ENCODE results near the gene NDUFB10.

- TF ChIP-seq, protein P1, sequence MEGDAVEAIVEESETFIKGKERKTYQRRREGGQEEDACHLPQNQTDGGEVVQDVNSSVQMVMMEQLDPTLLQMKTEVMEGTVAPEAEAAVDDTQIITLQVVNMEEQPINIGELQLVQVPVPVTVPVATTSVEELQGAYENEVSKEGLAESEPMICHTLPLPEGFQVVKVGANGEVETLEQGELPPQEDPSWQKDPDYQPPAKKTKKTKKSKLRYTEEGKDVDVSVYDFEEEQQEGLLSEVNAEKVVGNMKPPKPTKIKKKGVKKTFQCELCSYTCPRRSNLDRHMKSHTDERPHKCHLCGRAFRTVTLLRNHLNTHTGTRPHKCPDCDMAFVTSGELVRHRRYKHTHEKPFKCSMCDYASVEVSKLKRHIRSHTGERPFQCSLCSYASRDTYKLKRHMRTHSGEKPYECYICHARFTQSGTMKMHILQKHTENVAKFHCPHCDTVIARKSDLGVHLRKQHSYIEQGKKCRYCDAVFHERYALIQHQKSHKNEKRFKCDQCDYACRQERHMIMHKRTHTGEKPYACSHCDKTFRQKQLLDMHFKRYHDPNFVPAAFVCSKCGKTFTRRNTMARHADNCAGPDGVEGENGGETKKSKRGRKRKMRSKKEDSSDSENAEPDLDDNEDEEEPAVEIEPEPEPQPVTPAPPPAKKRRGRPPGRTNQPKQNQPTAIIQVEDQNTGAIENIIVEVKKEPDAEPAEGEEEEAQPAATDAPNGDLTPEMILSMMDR (IDR thresholded peaks at IDR 0.05; ENCODE audit: poor library complexity, severe bottlenecking) = no peak
- TF ChIP-seq EZH2 (IDR thresholded peaks at IDR 0.05; ENCODE audit: borderline replicate concordance, insufficient read depth, low read length, poor library complexity, severe bottlenecking) = no peak
- TF ChIP-seq MXI1 (conservative IDR thresholded peaks at IDR 0.05; ENCODE audit: poor library complexity, severe bottlenecking) = no peak
Observed at GRCh38 chr16:1926271-1926670, 33.1 kb upstream of the NDUFB10 start.
